Measurements from ENCODE around the gene GAPT.

Gene GAPT

DNA sequence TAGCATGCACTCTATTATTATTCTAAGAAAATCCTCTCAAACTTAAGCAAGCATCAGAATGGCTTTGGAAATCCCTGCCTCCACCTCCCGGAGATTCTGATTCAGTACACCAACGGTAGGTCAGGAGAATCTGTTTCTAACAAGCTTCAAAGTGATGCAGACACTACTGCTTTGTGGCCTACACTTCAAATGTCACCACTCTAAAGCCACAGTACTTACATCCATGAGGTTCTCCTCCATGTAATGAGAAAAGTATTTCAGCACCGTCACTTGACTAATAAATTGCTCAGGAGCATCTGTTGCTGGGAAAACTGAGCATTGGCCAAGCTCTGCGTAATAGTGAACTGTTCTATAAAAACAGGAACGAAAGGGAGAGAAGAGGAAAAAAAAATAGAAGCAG lies 36.2 kb upstream of the GAPT start:
- Histone ChIP-seq H3K27me3 (ENCODE audit: low read depth, low read length) (no peaks in the 10 kb centered on the region), H3K27ac (ENCODE audit: low read length) (no peak overlapping the region), H3K36me3 (ENCODE audit: control insufficient read depth in 1 of 2, insufficient read depth in 2 of 2, low read length in 2 of 2) (peaks cover 31 to 38% of the 10 kb centered on the region in 2 donors), H3K4me3 (ENCODE audit: low read depth in 1 of 2, low read length in 2 of 2) (peak overlapping the region; percentile 87 to 91), H3K4me1 (ENCODE audit: control insufficient read depth in 1 of 2, insufficient read depth in 2 of 2, low read length in 2 of 2) (peaks cover 0 to 15% of the 10 kb centered on the region in 2 donors), H3K9me3 (ENCODE audit: control insufficient read depth in 1 of 2, low read length in 2 of 2) (no peaks in the 10 kb centered on the region)

DNA sequence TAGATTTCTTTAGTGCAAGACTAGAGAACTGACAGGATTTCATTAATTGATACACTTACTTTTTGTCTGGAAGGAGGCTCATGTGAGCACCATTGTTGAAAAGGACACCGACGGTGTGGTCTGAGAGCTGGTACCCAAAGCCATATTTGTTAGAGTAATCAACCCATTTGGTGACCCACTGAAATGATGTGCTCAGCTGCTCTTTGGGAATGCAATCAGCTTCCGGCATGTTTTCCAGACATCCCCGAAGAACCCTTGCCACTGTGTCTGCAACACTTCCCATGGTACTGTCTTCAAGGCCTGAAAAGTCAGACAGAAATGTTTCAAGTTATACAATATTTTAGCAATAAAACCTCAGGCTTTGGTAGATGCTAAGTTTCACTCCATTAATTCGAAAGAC lies 35.8 kb upstream of the GAPT start:
- Histone ChIP-seq H3K27me3 (ENCODE audit: low read depth, low read length) (no peaks in the 10 kb centered on the region), H3K27ac (ENCODE audit: low read length) (no peak overlapping the region), H3K4me3 (ENCODE audit: low read depth in 1 of 2, low read length in 2 of 2) (peak overlapping the region; percentile 87 to 91), H3K36me3 (ENCODE audit: control insufficient read depth in 1 of 2, insufficient read depth in 2 of 2, low read length in 2 of 2) (peaks cover 31 to 38% of the 10 kb centered on the region in 2 donors), H3K4me1 (ENCODE audit: control insufficient read depth in 1 of 2, insufficient read depth in 2 of 2, low read length in 2 of 2) (peaks cover 0 to 15% of the 10 kb centered on the region in 2 donors), H3K9me3 (ENCODE audit: control insufficient read depth in 1 of 2, low read length in 2 of 2) (no peaks in the 10 kb centered on the region)

DNA sequence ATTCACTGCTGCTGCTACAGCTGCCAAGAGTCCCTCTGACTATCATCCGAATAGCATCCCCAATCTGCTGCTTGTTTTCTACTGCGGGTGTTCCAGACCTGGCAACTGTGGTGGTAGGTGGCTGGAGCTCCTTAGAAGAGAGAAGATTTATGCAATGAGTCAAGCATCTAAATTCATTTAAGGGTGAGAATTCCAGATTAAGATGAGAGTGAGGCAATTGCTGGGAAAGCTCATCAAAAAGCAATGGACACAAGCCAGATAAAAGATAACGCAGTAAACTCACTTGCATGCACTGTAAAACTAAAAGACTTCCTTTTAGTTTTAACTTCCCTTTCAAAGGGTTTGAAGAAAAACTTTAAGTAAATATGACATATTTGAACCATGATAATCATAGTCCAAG lies 35.2 kb upstream of the GAPT start:
- Histone ChIP-seq H3K27ac (ENCODE audit: low read length) (peak overlapping the region; percentile 1), H3K9me3 (ENCODE audit: control insufficient read depth in 1 of 2, low read length in 2 of 2) (no peaks in the 10 kb centered on the region), H3K36me3 (ENCODE audit: control insufficient read depth in 1 of 2, insufficient read depth in 2 of 2, low read length in 2 of 2) (peaks cover 31 to 38% of the 10 kb centered on the region in 2 donors), H3K27me3 (ENCODE audit: low read depth, low read length) (no peaks in the 10 kb centered on the region), H3K4me1 (ENCODE audit: control insufficient read depth in 1 of 2, insufficient read depth in 2 of 2, low read length in 2 of 2) (peaks cover 3 to 15% of the 10 kb centered on the region in 2 donors), H3K4me3 (ENCODE audit: low read depth in 1 of 2, low read length in 2 of 2) (peak overlapping the region; percentile 87 to 91)

GRCh38 chr5:58456486-58456885 lies 34.7 kb upstream of the GAPT start:
- H3K27ac ChIP-seq (ENCODE audit: low read length) = peak overlapping the region; percentile 1
- peaks cover 31 to 38% of the 10 kb centered on the region in 2 donors for H3K36me3 ChIP-seq (ENCODE audit: control insufficient read depth in 1 of 2, insufficient read depth in 2 of 2, low read length in 2 of 2)
- H3K27me3 ChIP-seq (ENCODE audit: low read depth, low read length) = no peaks in the 10 kb centered on the region
- no peaks in the 10 kb centered on the region for H3K9me3 ChIP-seq (ENCODE audit: control insufficient read depth in 1 of 2, low read length in 2 of 2)
- H3K4me1 ChIP-seq (ENCODE audit: control insufficient read depth in 1 of 2, insufficient read depth in 2 of 2, low read length in 2 of 2) = peaks cover 4 to 15% of the 10 kb centered on the region in 2 donors
- H3K4me3 ChIP-seq (ENCODE audit: low read depth in 1 of 2, low read length in 2 of 2) = peak overlapping the region; percentile 87 to 91

- peaks cover 31 to 38% of the 10 kb centered on the region in 2 donors for H3K36me3 ChIP-seq (ENCODE audit: control insufficient read depth in 1 of 2, insufficient read depth in 2 of 2, low read length in 2 of 2)
- H3K9me3 ChIP-seq (ENCODE audit: control insufficient read depth in 1 of 2, low read length in 2 of 2) = no peaks in the 10 kb centered on the region
- no peak overlapping the region for H3K27ac ChIP-seq (ENCODE audit: low read length)
- H3K4me1 ChIP-seq (ENCODE audit: control insufficient read depth in 1 of 2, insufficient read depth in 2 of 2, low read length in 2 of 2) = peaks cover 5 to 15% of the 10 kb centered on the region in 2 donors
- no peaks in the 10 kb centered on the region for H3K27me3 ChIP-seq (ENCODE audit: low read depth, low read length)
- peak overlapping the region; percentile 87 to 91 for H3K4me3 ChIP-seq (ENCODE audit: low read depth in 1 of 2, low read length in 2 of 2)
Measured at GRCh38 chr5:58457050-58457449, 34.2 kb upstream of the GAPT start.

DNA sequence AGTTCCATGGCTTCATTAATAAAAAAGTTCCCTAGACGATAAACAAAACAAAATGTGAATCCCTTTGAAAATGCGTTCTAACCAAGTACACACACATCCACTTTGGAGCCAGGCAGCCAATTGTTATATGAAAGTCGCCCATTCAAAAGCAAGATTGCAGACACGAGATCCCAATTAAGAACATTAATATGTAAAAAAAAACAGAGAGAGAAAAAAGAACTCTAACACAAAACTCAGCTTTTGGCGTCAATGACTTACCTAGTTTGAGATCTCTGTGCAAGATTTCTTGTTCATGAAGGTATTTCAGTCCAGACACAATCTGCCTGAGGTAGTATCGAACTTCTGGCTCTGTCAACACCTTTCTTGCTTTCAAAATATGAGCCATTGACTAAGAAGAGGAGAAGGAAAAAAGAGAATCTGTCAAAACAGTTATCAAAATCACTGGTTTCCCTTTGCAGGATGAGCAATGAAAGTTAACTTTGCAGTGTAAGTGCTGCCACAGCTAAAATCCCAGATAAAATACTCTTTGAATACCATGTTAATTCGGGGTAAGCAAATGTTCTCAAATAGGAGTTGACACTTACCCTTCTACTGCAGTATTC lies 33.0 kb upstream of the GAPT start:
- peak overlapping the region; percentile 87 to 91 for H3K4me3 ChIP-seq (ENCODE audit: low read depth in 1 of 2, low read length in 2 of 2)
- no peaks in the 10 kb centered on the region for H3K27me3 ChIP-seq (ENCODE audit: low read depth, low read length)
- no peaks in the 10 kb centered on the region for H3K9me3 ChIP-seq (ENCODE audit: control insufficient read depth in 1 of 2, low read length in 2 of 2)
- peaks cover 9 to 15% of the 10 kb centered on the region in 2 donors for H3K4me1 ChIP-seq (ENCODE audit: control insufficient read depth in 1 of 2, insufficient read depth in 2 of 2, low read length in 2 of 2)
- peaks cover 31 to 33% of the 10 kb centered on the region in 2 donors for H3K36me3 ChIP-seq (ENCODE audit: control insufficient read depth in 1 of 2, insufficient read depth in 2 of 2, low read length in 2 of 2)
- peak overlapping the region; percentile 75 for H3K27ac ChIP-seq (ENCODE audit: low read length)

DNA sequence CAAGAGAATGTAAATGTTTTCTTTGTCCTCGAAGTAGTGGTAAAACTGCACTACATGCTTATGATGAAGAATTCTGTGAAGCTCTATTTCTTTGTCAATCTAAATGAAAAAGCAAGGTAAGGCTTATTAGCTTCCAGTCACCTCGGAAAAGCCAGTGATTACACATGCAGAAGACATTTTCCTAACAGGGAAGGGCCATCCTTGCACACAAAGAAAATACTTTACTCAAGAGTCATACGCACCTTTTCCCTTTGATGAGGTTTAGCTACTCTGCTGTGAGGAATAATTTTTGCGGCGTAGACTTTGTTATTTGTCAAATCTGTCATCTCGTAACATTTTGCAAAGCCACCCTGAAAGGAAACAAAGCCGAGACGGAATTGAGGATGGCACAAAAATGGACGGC lies 32.5 kb upstream of the GAPT start:
- peak overlapping the region; percentile 75 for H3K27ac ChIP-seq (ENCODE audit: low read length)
- H3K4me1 ChIP-seq (ENCODE audit: control insufficient read depth in 1 of 2, insufficient read depth in 2 of 2, low read length in 2 of 2) = peaks cover 9 to 15% of the 10 kb centered on the region in 2 donors
- H3K36me3 ChIP-seq (ENCODE audit: control insufficient read depth in 1 of 2, insufficient read depth in 2 of 2, low read length in 2 of 2) = peaks cover 27 to 28% of the 10 kb centered on the region in 2 donors

GRCh38 chr5:58459146-58460001 lies 31.9 kb upstream of the GAPT start:
- H3K4me3 ChIP-seq (ENCODE audit: low read depth in 1 of 2, low read length in 2 of 2) = peak overlapping the region; percentile 87 to 91
- peak overlapping the region; percentile 75 for H3K27ac ChIP-seq (ENCODE audit: low read length)
- peaks cover 9 to 13% of the 10 kb centered on the region in 2 donors for H3K4me1 ChIP-seq (ENCODE audit: control insufficient read depth in 1 of 2, insufficient read depth in 2 of 2, low read length in 2 of 2)
- H3K36me3 ChIP-seq (ENCODE audit: control insufficient read depth in 1 of 2, insufficient read depth in 2 of 2, low read length in 2 of 2) = peaks cover 21 to 25% of the 10 kb centered on the region in 2 donors
- H3K27me3 ChIP-seq (ENCODE audit: low read depth, low read length) = no peaks in the 10 kb centered on the region
- H3K9me3 ChIP-seq (ENCODE audit: control insufficient read depth in 1 of 2, low read length in 2 of 2) = no peaks in the 10 kb centered on the region

More for the DNA sequence above, 32.5 kb upstream of the GAPT start:
- Histone ChIP-seq H3K9me3 (ENCODE audit: control insufficient read depth in 1 of 2, low read length in 2 of 2) (no peaks in the 10 kb centered on the region), H3K27me3 (ENCODE audit: low read depth, low read length) (no peaks in the 10 kb centered on the region), H3K4me3 (ENCODE audit: low read depth in 1 of 2, low read length in 2 of 2) (peak overlapping the region; percentile 87 to 91)

DNA sequence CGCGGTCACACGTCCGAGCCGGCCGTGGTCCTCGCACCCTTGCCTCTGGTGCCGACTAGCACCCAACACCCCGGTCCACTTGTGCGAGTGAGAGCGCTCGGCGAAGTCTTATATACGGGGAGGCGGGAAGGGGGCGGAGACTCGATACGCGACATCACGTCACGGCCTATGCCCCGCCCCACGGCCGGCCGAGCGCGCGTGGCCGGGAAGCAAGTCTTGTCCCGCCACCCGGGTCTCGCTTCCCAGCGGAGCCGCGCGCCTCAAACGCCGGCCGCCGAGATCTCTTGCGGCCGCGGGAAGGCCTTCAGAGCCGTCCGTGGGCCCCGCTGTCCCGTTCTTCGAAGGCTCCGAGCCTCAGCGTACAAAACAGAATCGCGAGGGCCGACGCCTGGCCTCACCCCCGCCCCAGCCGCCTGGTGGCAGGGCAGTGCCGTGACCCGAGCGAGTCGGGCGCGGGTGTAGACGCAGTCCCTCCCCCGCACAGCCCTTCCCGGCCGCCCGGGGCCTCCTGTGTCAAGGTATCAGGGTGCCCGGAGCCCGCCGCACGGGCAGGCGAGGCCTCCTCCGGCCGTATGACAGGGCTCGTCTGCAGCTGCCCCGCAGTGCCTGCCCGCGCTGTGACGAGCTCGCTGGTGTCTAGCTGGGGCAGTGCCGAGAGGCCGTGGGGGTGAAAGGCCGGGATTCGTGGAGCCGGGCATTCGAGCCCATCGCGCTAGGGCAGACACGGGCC lies 31.1 kb upstream of the GAPT start, which contains the start of gene PLK2:
Gene PLK2, minus strand, starts transcription at position 85 of the 730 bp plus-strand sequence. CDS start 127 bp downstream, outside the sequence.
- Histone ChIP-seq H3K36me3 (ENCODE audit: control insufficient read depth in 1 of 2, insufficient read depth in 2 of 2, low read length in 2 of 2) (peaks cover 13 to 17% of the 10 kb centered on the region in 2 donors), H3K4me3 (ENCODE audit: low read depth in 1 of 2, low read length in 2 of 2) (peak within 1 kb of the TSS; percentile 87 to 91), H3K4me1 (ENCODE audit: control insufficient read depth in 1 of 2, insufficient read depth in 2 of 2, low read length in 2 of 2) (peaks cover 5 to 9% of the 10 kb centered on the region in 2 donors), H3K9me3 (ENCODE audit: control insufficient read depth in 1 of 2, low read length in 2 of 2) (no peaks in the 10 kb centered on the region), H3K27me3 (ENCODE audit: low read depth, low read length) (no peaks in the 10 kb centered on the region), H3K27ac (ENCODE audit: low read length) (peak within 1 kb of the TSS; percentile 75)

GRCh38 chr5:58460732-58461286 lies 30.4 kb upstream of the GAPT start:
- peak overlapping the region; percentile 75 for H3K27ac ChIP-seq (ENCODE audit: low read length)

More at GRCh38 chr5:58460732-58461286, 30.4 kb upstream of the GAPT start:
- H3K4me1 ChIP-seq (ENCODE audit: control insufficient read depth in 1 of 2, insufficient read depth in 2 of 2, low read length in 2 of 2) = peaks cover 4 to 9% of the 10 kb centered on the region in 2 donors
- H3K9me3 ChIP-seq (ENCODE audit: control insufficient read depth in 1 of 2, low read length in 2 of 2) = no peaks in the 10 kb centered on the region
- no peaks in the 10 kb centered on the region for H3K27me3 ChIP-seq (ENCODE audit: low read depth, low read length)
- peak overlapping the region; percentile 87 to 91 for H3K4me3 ChIP-seq (ENCODE audit: low read depth in 1 of 2, low read length in 2 of 2)
- peaks cover 7 to 10% of the 10 kb centered on the region in 2 donors for H3K36me3 ChIP-seq (ENCODE audit: control insufficient read depth in 1 of 2, insufficient read depth in 2 of 2, low read length in 2 of 2)

All from muscle layer of duodenum (tissue), 2 donors.